Measurements from ENCODE around the gene SERPINE1.

Gene SERPINE1

DNA sequence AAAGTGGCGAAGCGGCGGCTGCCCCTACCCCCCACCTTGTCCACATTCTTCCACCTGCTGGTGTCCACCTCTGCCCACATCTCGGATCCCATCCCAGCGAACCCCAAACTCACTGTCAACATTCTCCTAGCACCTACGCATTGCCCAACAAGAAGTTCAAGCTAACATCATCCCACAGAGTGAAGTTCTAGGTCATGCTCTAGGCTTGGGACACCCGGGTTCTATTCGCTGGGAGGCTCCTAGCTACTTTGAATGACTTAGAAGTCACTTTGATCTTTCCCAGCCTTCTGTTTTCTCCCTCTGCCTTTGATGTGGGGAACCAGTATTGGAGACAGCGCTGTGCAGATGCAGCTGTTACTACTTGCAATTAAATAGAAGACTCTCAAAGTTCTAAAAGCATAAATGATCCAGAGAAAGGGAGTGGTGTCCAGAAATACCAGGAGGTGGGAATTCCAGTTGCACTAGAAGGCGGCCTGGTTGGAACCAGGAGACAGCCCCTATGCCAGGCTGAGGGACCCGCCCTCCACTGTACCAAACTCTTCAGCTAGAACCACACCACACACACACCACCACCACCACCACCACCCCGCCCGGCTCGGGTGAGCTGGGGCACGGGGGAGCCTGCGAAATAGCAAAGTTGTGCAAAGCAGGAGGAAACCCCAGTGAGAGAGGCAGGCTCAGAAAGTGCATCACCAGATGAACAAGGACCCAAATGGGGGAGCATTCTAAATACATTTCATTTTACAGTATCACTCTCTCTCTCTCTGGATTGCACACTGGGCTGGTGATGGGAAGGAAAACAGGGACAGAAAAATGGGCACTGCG, 43.9 kb downstream of the SERPINE1 start:
- DNase-seq (ENCODE audit: low spot score): no peak

- no peak for DNase-seq (ENCODE audit: low spot score)
Measured at GRCh38 chr7:101171442-101171837, 44.5 kb downstream of the SERPINE1 start.

DNA sequence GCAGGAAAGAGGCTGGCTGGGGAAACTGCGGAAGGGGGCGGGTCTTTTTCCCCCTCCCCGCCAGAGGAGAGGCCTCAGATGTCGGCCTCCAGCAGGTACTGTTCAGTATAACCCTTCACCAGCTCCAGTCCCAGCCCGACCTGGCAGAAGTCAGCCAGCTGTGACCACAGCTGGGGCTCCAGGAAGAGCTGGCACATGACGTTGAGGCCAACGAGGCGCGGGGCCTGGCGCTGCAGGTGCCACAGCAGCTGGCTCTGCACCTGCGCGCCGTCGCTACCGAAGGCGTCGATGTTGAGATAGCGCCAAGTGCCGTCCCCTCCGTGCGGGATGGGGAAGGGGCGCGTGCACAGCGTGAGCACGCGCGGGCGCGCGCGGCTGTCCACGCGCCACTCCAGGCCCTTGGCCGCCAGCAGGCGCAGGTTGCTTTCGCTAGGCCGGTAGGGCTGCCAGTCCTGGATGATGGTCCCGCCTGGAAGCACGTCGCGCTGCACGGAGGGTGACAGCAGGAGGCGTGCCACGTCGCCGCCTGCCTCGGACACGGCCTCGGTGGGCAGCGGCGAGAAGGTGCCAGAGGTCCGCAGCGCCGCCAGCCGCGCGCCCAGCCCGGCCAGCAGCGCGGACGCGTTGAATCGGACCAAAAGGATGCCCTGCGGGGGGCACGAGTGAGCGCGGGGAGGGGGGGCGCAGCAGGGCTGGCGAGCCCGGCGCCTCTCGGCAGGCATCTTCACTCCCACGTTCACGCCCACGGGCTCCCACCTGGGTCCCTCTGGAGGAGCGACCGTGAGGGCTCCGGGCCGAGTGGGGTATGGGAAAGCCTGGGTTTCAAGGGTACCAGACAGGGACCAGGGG, 45.3 kb downstream of the SERPINE1 start:
- DNase-seq (ENCODE audit: low spot score): no peak

- no peak for DNase-seq (ENCODE audit: low spot score)
Measured at GRCh38 chr7:101172854-101173751, 46.2 kb downstream of the SERPINE1 start.

GRCh38 chr7:101173752-101174244, 46.9 kb downstream of the SERPINE1 start:
- peak; percentile 60 for DNase-seq (ENCODE audit: low spot score)

DNA sequence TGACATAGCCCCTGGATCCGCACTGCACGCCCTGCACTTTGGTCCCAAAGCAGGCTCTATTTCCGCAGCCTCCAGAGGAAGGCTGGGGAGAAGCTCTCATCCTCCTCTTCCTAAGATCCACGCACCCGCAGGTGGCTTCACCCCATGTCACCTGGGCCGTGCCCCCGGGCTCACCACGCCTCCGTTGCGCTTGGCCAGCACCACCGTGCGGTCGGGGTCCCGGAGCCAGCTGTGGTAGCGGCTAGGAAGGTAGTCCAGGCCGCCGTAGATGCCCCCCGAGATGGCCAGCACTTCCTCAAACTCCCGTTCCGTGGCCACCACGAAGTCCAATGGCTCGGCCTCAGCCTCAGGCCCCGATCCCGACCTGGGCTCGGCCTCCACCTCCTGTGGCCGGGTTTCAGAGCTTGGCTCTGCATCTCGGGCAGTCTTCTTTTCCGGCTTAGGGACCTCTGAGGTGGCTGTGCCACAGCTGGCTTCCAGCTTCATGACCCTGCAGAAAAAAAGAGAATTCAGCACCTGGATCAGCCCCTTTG, 47.5 kb downstream of the SERPINE1 start:
- DNase-seq (ENCODE audit: low spot score): no peak

DNA sequence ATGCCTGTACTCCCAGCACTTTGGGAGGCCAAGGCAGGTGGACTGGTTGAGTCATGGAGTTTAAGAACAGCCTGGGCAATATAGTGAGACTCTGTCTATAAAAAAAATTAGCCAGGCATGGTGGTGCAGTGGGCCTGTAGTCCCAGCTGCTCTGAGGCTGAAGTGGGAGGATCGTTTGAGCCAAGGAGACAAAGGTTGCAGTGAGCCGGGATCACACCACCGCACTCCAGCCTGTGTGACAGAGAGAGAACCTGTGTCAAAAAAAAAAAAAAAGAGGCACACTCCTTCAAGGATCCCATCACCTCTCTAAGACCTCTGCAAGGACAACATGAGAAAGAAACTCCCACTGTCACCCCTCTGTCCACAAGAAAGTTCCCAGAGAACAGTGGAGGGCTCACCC, 48.8 kb downstream of the SERPINE1 start:
- DNase-seq (ENCODE audit: low spot score): no peak

DNA sequence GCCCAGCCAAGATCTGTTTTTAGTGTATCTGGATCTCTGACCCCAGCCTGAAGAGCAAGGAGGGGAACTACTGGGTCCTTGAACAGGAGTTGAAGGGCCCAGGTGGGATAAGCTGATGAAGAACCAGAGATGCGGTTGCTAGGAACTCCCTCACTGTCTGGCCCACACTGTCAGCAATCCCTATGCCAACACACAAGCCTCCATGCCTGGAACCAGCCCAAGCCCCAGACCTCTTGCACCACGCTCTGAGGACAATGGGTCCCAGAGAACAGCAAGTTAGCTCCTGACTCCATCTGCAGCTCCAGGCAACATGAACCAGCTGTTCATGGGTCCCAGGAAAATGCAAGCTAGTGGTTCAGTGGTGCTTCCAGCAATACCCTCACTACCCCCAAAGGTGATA, 50.7 kb downstream of the SERPINE1 start:
- no peak for DNase-seq (ENCODE audit: low spot score)

GRCh38 chr7:101179117-101179516, 52.2 kb downstream of the SERPINE1 start:
- DNase-seq (ENCODE audit: low spot score): no peak

DNA sequence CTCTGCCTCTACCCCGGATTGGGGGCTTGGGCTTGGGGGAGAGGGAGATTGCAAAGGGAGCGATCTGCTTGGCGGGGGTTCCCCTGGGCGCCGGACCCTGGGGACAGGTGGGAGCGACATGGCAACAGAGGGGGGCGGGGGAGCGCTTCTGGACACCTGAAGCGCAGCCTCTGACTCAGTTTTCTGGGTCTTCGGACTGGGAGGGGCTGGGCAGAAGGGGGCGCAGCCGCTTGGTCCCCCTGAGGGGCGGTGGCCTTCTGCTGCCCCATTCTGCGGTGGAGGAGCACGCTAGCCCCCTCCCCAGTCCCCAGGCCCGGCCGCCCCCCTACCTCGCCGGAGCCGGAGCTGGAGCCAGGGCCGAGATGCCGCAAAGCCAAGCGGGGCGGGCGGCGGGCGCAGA, 52.8 kb downstream of the SERPINE1 start:
- DNase-seq (ENCODE audit: low spot score): no peak

DNA sequence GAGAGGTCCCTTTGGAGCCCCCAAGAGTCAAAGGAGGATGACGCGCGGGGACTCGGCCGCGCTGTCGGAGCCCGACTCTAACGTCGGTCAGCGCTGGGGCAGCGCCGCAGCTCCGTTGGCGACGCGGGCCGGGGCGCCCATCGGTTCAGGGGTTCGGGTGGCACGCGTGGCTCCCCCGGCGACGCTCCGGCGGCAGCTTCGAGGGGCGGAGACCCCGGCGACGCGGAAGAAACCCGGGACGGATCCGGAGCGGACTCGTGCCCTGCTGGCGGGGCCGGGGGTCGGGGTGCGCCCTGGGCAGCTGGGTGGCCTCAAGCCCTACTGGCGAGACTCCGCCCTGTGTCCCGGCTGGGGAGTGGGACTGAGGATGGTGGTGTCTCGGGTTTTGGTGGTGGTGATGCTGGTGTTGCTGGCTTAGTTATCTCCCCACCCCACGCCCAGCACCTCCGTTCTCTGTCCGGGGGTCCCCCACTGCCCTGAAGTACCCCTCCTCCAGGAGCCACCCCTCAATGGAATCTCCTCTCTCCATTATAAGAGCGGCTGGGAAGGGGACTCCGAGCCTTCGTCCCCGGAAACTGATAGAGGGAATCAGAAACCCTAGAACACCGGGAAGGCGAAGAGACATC, 53.3 kb downstream of the SERPINE1 start, which contains the start of gene NAT16:
Gene NAT16 (minus strand): TSS at position 164 of the 626 bp plus-strand sequence. CDS start 5,486 bp downstream, outside the sequence.
- no peak for DNase-seq (ENCODE audit: low spot score)

DNA sequence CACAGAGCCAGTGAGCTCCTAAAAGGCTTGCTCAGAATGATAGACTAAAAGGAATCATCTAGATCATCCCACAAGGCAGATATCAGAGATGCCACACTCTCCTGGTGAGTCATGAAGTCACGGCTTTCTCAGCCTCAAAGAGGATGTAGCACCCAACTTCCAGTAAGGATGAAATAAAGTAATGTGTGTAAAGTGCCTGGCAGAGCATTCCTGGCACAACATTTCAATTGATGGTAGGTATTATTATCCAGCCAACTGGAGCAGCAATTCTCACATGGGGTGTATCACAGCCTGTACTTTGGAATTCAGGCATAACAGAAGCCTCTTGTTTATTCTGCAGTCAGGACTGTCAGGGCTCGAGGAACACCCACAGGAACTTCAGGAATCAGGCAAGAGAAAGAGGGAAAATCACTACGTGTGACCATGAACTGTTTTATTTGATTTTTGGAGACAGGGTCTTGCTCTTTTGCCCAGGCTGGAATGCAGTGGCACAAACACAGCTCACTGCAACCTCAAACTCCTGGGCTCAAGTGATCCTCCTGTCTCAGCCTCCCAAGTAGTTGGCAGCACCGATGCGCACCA, 58.4 kb downstream of the SERPINE1 start:
- DNase-seq (ENCODE audit: low spot score): no peak

DNA sequence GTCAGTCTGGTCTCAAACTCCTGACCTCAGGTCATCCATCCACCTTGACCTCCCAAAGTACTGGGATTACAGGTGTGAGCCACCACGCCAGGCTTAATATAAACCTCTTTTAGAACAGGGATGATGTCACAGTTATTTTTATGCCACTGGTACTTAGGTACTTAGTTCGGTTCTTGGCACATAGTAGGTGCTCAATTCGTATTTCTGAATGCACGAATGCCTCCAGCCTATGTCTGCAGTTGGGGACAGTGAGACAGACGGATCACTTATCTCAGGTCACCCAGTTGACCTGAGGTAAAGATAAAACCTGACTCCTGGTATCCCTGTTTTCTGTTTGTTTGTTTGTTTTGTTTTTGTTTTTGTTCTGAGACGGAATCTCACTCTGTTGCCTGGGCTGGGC, 59.3 kb downstream of the SERPINE1 start:
- no peak for DNase-seq (ENCODE audit: low spot score)

DNA sequence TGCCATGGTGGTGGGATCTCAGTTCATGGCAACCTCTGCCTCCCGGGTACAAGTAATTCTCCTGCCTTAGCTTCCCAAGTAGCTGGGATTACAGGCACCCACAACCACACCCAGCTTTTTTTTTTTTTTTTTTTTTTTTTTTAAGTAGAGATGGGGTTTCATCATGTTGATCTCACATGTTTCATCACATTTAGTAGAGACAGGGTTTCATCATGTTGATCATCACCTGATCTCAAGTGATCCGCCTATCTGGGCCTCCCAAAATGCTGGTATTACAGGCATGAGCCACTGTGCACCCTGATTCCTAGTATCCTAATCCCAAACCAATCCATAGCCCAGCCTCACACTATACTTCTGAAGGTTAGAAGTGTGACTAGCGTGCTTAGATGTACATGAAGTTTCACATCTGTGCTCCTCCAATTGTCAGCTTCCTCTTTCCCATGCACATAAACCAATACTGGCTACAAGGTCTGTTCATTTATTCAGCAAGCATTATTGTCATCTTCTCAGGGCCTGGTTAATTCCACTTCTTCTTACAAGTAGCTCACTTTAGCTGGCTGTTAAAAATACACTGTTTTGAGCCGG, 60.0 kb downstream of the SERPINE1 start:
- no peak for DNase-seq (ENCODE audit: low spot score)

Measured in CD4-positive, alpha-beta T cell treated with Interleukin-2 at 100 ng/mL for 4 hours (primary cell).